HPDE6-E6E7 (cell line): ENCODE measurements around the gene NBPF1.
"Not testable (repeated sequence)": the region's sequence is repeated elsewhere in the genome, so short reads cannot be mapped to it uniquely, and the experiment has no call there.

Experiments
- DNase-seq: peaks from one replicate; pipeline ENCODE4 v3.0.0; 2011; ENCODE audit warnings: missing footprints; ENCODE audit errors: extremely low spot score

The NBPF1 gene

DNA sequence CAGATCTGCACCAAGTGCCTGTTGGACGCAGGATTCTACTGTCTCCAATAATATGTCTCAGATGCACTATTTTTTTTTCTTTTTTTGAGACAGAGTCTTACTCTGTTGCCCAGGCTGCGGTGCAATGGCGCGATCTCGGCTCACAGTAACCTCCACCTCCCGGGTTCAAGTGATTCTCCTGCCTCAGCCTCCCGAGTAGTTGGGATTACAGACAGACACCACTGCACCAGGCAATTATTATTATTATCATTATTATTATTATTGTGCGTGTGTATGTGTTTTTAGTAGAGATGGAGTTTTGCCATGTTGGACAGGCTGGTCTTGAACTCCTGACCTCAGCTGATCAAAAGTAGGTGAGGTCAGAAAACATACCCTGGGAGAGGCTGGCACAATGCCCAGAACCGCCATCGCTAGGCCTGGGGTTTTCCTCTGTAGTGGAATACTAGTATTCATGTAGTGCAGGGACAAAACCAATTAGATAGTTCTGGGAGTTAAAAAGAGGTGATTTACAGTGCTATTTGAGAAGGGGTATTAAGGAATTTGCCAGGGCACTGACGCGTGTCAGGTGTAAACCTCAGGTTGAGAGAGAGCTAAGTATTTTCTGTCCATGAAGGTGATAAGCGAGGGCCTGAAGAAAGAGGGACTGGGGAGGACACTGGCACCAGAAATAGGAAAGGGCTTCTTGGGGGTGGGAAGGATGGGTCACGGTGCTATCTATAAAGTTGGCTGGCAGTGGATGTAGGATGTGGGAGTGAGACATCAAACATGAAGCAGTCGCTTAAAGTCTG, 100.5 kb downstream of the NBPF1 start:
- DNase-seq, result not testable (repeated sequence)
